GM12892 (cell line): ENCODE measurements around the gene DENND6B.

Experiments used
- POLR2A ChIP-seq: IDR thresholded peaks from 2 replicates; pipeline ENCODE4 v1.6.1; 2011; ENCODE audit warnings: low read depth, low read length, control low read depth
- POLR2AphosphoS5 ChIP-seq: IDR thresholded peaks from 2 replicates; pipeline ENCODE4 v1.6.1; 2011; ENCODE audit warnings: low read depth, low read length, control low read depth
- TAF1 ChIP-seq: IDR thresholded peaks from 2 replicates; pipeline ENCODE4 v1.6.1; 2011; ENCODE audit warnings: low read depth, mild to moderate bottlenecking, control low read depth, low read length, borderline replicate concordance

DNA sequence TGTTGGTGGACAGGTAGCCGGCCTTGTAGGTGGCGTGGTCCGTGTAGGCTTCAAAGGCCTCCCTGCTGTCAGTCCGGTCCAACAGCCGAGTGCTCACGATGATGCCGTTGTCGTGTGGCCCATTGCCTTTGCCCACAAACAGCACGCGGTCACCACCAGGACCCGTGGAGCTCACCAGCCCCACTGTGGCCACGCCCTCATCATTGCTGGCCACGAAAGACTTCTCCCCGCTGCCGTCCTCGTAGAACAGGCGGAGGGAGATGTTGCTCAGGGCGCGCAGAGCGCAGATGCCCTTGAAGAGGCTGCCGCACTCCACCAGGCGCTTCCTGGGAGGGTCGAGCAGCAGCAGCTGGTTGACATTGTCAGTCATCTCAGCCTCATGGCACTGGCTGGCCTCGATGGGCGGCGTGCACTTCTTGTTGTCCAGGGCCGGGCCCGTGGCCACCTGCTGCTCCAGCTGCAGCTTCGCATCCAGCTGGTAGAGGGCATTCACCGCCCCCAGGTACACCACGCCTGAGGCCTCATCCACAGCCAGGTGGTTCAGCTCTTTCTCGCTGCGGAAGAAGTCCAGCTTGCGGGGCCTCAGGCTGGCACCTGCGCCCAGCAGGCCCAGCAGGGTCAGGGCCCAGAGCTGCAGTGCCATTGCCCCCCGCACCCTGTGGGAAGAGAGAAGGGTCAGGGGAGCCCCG lies 36.7 kb downstream of the DENND6B start:
- TF ChIP-seq TAF1 (no peak), POLR2A (no peak), POLR2AphosphoS5 (no peak)
